HG02981 (cell line): ENCODE results near the gene MED8.

ENCODE experiments used
- ATAC-seq: cut with Tn5 transposase; IDR thresholded peaks from one replicate; pipeline ENCODE4 v1.9.1; 2021; ENCODE audit warnings: mild to moderate bottlenecking, moderate library complexity; ENCODE audit not compliant: unreplicated experiment

The MED8 gene

GRCh38 chr1:43360616-43361015, 29.0 kb downstream of the MED8 start:
- ATAC-seq, result no peak

GRCh38 chr1:43359696-43360095, 29.9 kb downstream of the MED8 start:
- no peak for ATAC-seq

- ATAC-seq, result peak; percentile 94
Measured at GRCh38 chr1:43358746-43359693, 30.6 kb downstream of the MED8 start, which contains the start of gene CDC20. CDC20 (plus strand) TSS chr1:43358981; CDS start chr1:43359216, 235 bp downstream.

- ATAC-seq, result peak; percentile 19
Measured at GRCh38 chr1:43358121-43358745, 31.4 kb downstream of the MED8 start.

GRCh38 chr1:43357251-43357650, 32.3 kb downstream of the MED8 start:
- ATAC-seq, result no peak

- ATAC-seq, result no peak
Measured at GRCh38 chr1:43354936-43355335, 34.7 kb downstream of the MED8 start.

GRCh38 chr1:43354471-43354870, 35.1 kb downstream of the MED8 start:
- no peak for ATAC-seq

GRCh38 chr1:43352881-43353280, 36.7 kb downstream of the MED8 start:
- no peak for ATAC-seq

- no peak for ATAC-seq
Measured at GRCh38 chr1:43352351-43352705, 37.3 kb downstream of the MED8 start.

- ATAC-seq, result no peak
Measured at GRCh38 chr1:43351421-43352350, 37.9 kb downstream of the MED8 start.

GRCh38 chr1:43350976-43351375, 38.6 kb downstream of the MED8 start:
- no peak for ATAC-seq

- no peak for ATAC-seq
Measured at GRCh38 chr1:43349594-43350306, 39.9 kb downstream of the MED8 start.

GRCh38 chr1:43348809-43349593, 40.6 kb downstream of the MED8 start:
- ATAC-seq, result no peak

- ATAC-seq, result no peak
Measured at GRCh38 chr1:43348343-43348808, 41.2 kb downstream of the MED8 start.

GRCh38 chr1:43346636-43347035, 43.0 kb downstream of the MED8 start:
- no peak for ATAC-seq

GRCh38 chr1:43345120-43345519, 44.5 kb downstream of the MED8 start:
- ATAC-seq, result no peak

- no peak for ATAC-seq
Measured at GRCh38 chr1:43344267-43344850, 45.2 kb downstream of the MED8 start.

GRCh38 chr1:43340559-43340958, 49.0 kb downstream of the MED8 start:
- no peak for ATAC-seq

GRCh38 chr1:43339584-43340232, 49.9 kb downstream of the MED8 start:
- no peak for ATAC-seq
